Esophagus squamous epithelium (tissue), 4 donors: ENCODE data around the gene MCTP2.

Experiments
- CTCF ChIP-seq, 6 experiments: fragments of 450-650 bp in 4 of 6; fragments of 200-600 bp in 2 of 6; sonication (generic) in 2 of 6; IDR thresholded peaks; one replicate each; pipeline ENCODE4 v1.5.1; 2016 to 2019; ENCODE audit warnings: antibody characterized with exemption in 6 of 6, mild to moderate bottlenecking in 4 of 6, moderate library complexity in 4 of 6
- POLR2A ChIP-seq, 4 donors: fragments of 450-650 bp; IDR thresholded peaks; one replicate each; pipeline ENCODE4 v1.6.1; 2017; ENCODE audit warnings: antibody characterized with exemption in 4 of 4, mild to moderate bottlenecking in 4 of 4, moderate library complexity in 3 of 4

GRCh38 chr15:94247789-94248638 is 16.7 kb downstream of the MCTP2 start:
- TF ChIP-seq POLR2A (IDR thresholded peaks at IDR 0.05) (no peak), CTCF (IDR thresholded peaks at IDR 0.05) (no peak)
